Trophoblast cell (in vitro differentiated cells and primary cell): ENCODE results near the gene CBLN2.

Source experiments
- DNase-seq, 2 donors: peaks; one replicate each; pipeline ENCODE4 v3.0.0-alpha.2; 2016
- H2AFZ ChIP-seq: 2 replicates; pipeline ENCODE4 v1.6.1; 2013; ENCODE audit warnings: low read length, moderate library complexity, mild to moderate bottlenecking; ENCODE audit not compliant: insufficient read depth, poor library complexity
- H2AK5ac ChIP-seq: 2 replicates; pipeline ENCODE4 v1.6.1; 2013; ENCODE audit warnings: mild to moderate bottlenecking, low read length
- H2BK120ac ChIP-seq: 2 replicates; pipeline ENCODE4 v1.6.1; 2013; ENCODE audit warnings: low read length, mild to moderate bottlenecking, moderate library complexity; ENCODE audit not compliant: insufficient read depth, poor library complexity
- H2BK12ac ChIP-seq: 2 replicates; pipeline ENCODE4 v1.6.1; 2013; ENCODE audit warnings: mild to moderate bottlenecking, low read length, moderate library complexity
- H2BK5ac ChIP-seq: 2 replicates; pipeline ENCODE4 v1.6.1; 2013; ENCODE audit warnings: low read length, low read depth, moderate library complexity, mild to moderate bottlenecking; ENCODE audit not compliant: poor library complexity
- H3K14ac ChIP-seq: 2 replicates; pipeline ENCODE4 v1.6.1; 2013; ENCODE audit warnings: mild to moderate bottlenecking, low read length
- H3K18ac ChIP-seq: 2 replicates; pipeline ENCODE4 v1.6.1; 2013; ENCODE audit warnings: mild to moderate bottlenecking, low read length
- H3K23ac ChIP-seq: 2 replicates; pipeline ENCODE4 v1.6.1; 2013; ENCODE audit warnings: low read length
- H3K27ac ChIP-seq: 2 replicates; pipeline ENCODE4 v1.5.1; 2013; ENCODE audit warnings: low read depth, mild to moderate bottlenecking, inconsistent platforms, low read length, moderate library complexity
- H3K27me3 ChIP-seq: 2 replicates; pipeline ENCODE4 v1.6.1; 2013; ENCODE audit warnings: inconsistent platforms, mild to moderate bottlenecking, low read length, moderate library complexity; ENCODE audit not compliant: insufficient read depth
- H3K36me3 ChIP-seq, 2 experiments: 1 replicate in 1 of 2; 2 replicates in 1 of 2; pipeline ENCODE4 v1.6.1; 2013; ENCODE audit warnings: low read length in 2 of 2, mild to moderate bottlenecking in 2 of 2, moderate library complexity in 1 of 2; ENCODE audit not compliant: insufficient read depth in 2 of 2, control insufficient read depth in 1 of 2
- H3K4ac ChIP-seq: 2 replicates; pipeline ENCODE4 v1.6.1; 2013; ENCODE audit warnings: low read depth, mild to moderate bottlenecking, low read length, moderate library complexity
- H3K4me1 ChIP-seq, 2 experiments: 1 replicate in 1 of 2; 2 replicates in 1 of 2; pipeline ENCODE4 v1.6.1; 2013; ENCODE audit warnings: low read length in 2 of 2, mild to moderate bottlenecking in 2 of 2, moderate library complexity in 1 of 2; ENCODE audit not compliant: insufficient read depth in 2 of 2, control insufficient read depth in 1 of 2
- H3K4me2 ChIP-seq: 2 replicates; pipeline ENCODE4 v1.6.1; 2013; ENCODE audit warnings: inconsistent platforms, mild to moderate bottlenecking, low read length, moderate library complexity
- H3K4me3 ChIP-seq: 2 replicates; pipeline ENCODE4 v1.5.1; 2013; ENCODE audit warnings: mild to moderate bottlenecking, low read depth, low read length, inconsistent platforms
- H3K79me1 ChIP-seq: one replicate; pipeline ENCODE4 v1.6.1; 2013; ENCODE audit warnings: low read length
- H3K79me2 ChIP-seq: 2 replicates; pipeline ENCODE4 v1.6.1; 2013; ENCODE audit warnings: low read length, mild to moderate bottlenecking; ENCODE audit not compliant: control insufficient read depth, insufficient read depth, poor library complexity
- H3K9ac ChIP-seq: 2 replicates; pipeline ENCODE4 v1.6.1; 2013; ENCODE audit warnings: mild to moderate bottlenecking, low read length
- H3K9me3 ChIP-seq: 2 replicates; pipeline ENCODE4 v1.6.1; 2013; ENCODE audit warnings: low read depth, mild to moderate bottlenecking, control low read depth, inconsistent platforms, low read length; ENCODE audit not compliant: insufficient read depth
- H4K12ac ChIP-seq: 2 replicates; pipeline ENCODE4 v1.6.1; 2013; ENCODE audit warnings: low read depth, mild to moderate bottlenecking, low read length, moderate library complexity
- H4K8ac ChIP-seq: 2 replicates; pipeline ENCODE4 v1.6.1; 2013; ENCODE audit warnings: low read depth, mild to moderate bottlenecking, low read length, moderate library complexity
- H4K91ac ChIP-seq: one replicate; pipeline ENCODE4 v1.6.1; 2013; ENCODE audit warnings: low read depth, mild to moderate bottlenecking, low read length, moderate library complexity
- WGBS: extraction: QIAGEN DNeasy Blood & Tissue Kit; methylation state at CpG from one replicate; pipeline ENCODE4 v1.1.7; 2013; ENCODE audit warnings: missing lambda C conversion rate; ENCODE audit not compliant: insufficient read length, insufficient coverage; ENCODE audit errors: extremely low coverage; 5-methylcytosine and 5-hydroxymethylcytosine counted together

Gene CBLN2

GRCh38 chr18:72492497-72492896 lies 51.6 kb downstream of the CBLN2 start:
- Histone ChIP-seq H4K91ac (no peak overlapping the region), H3K18ac (no peak overlapping the region), H4K12ac (no peak overlapping the region), H3K27ac (no peak overlapping the region), H2BK5ac (no peak overlapping the region), H2BK120ac (no peak overlapping the region), H3K4ac (no peak overlapping the region), H3K79me2 (no peaks in the 10 kb centered on the region), H3K9me3 (no peaks in the 10 kb centered on the region), H2AFZ (no peak overlapping the region), H3K23ac (no peak overlapping the region), H4K8ac (no peak overlapping the region), H3K9ac (no peak overlapping the region), H2BK12ac (no peak overlapping the region), H3K79me1 (no peaks in the 10 kb centered on the region), H3K27me3 (no peaks in the 10 kb centered on the region), H3K4me3 (no peak overlapping the region), H3K4me1 (no peaks in the 10 kb centered on the region), H3K36me3 (no peaks in the 10 kb centered on the region), H3K14ac (no peak overlapping the region), H2AK5ac (no peak overlapping the region), H3K4me2 (no peak overlapping the region)
- no CpG with 5 or more reads among the region's 3 CpGs for WGBS
- no peak for DNase-seq
